GM20000 (cell line): ENCODE results near the gene ARNT2.

Experiments used
- DNase-seq: peaks from one replicate; pipeline ENCODE4 v3.0.0; 2012; ENCODE audit warnings: low spot score
- TF ChIP-seq, protein P1 (sequence below): IDR thresholded peaks from 2 replicates; pipeline ENCODE4 v1.5.1; 2012; ENCODE audit warnings: mild to moderate bottlenecking, control low read depth; ENCODE audit errors: extremely low read depth, missing control alignments

The ARNT2 gene

DNA sequence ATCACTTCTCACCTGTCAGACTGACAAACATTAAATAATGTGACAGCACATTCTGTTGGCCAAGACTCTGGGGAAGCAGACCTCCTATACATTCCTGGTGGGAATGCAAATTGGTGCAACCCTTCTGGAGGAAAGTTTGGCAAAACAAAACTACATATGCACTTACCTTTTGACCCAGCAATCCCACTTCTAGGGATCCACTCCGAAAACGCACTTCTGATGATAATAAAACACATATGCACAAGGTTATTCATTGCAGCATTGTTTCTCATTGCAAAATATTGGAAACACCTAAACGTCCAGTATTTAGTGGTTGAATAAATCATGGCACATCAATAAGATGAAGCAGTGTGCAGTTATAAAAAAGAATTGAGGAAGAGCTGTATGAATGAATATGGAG lies 145.5 kb downstream of the ARNT2 start:
- TF ChIP-seq, protein P1, sequence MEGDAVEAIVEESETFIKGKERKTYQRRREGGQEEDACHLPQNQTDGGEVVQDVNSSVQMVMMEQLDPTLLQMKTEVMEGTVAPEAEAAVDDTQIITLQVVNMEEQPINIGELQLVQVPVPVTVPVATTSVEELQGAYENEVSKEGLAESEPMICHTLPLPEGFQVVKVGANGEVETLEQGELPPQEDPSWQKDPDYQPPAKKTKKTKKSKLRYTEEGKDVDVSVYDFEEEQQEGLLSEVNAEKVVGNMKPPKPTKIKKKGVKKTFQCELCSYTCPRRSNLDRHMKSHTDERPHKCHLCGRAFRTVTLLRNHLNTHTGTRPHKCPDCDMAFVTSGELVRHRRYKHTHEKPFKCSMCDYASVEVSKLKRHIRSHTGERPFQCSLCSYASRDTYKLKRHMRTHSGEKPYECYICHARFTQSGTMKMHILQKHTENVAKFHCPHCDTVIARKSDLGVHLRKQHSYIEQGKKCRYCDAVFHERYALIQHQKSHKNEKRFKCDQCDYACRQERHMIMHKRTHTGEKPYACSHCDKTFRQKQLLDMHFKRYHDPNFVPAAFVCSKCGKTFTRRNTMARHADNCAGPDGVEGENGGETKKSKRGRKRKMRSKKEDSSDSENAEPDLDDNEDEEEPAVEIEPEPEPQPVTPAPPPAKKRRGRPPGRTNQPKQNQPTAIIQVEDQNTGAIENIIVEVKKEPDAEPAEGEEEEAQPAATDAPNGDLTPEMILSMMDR = no peak
- DNase-seq = no peak

DNA sequence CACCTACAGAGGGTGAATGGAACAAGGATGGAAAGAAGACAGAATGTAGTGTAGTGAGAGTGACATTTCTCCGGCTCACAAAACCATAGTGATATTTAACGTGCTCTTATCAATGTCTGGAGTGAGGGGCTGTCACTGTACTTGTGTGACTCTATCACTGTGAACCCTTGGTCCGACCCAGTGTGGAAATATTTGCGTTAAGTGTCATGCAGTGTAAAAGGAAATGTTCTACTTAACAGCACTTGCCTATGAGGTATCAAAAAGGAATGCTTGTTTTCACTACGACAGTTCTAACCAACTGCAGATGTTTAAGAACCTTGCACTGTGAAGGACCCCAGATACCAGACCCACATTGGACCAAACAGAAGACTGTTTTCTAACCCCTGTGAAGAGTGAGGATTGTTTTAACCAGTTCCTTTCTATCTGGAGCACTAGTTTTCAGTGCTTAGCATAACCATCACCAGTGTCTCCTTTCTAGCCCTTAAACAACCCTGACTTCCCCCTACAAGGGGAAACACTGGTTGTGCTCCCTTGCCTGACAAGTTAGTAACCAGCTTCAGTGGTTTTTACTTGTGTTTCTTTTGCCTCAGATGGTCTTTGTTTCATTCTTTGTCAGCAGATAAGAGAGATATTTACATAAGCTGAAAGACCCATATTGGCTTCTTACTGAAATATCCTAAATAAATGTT lies 146.2 kb downstream of the ARNT2 start:
- no peak for DNase-seq

DNA sequence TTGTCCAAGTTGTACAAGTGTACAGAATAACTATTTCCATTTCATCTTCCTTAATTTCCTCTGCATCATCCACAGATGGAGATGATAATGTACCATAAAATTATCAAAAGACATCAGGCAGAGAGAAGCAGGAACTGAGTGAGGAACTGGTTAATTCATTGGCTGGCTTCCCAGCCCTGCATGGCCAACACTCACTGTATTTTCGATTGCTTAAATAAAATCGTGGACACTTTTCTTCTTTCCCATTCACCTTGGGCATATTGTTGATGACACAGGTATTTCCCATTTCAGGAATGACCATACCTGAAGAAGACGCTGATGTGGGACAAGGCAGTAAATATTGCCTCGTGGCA lies 146.7 kb downstream of the ARNT2 start:
- TF ChIP-seq, protein P1 = no peak

More for the DNA sequence above, 146.2 kb downstream of the ARNT2 start:
- TF ChIP-seq, protein P1 = no peak

DNA sequence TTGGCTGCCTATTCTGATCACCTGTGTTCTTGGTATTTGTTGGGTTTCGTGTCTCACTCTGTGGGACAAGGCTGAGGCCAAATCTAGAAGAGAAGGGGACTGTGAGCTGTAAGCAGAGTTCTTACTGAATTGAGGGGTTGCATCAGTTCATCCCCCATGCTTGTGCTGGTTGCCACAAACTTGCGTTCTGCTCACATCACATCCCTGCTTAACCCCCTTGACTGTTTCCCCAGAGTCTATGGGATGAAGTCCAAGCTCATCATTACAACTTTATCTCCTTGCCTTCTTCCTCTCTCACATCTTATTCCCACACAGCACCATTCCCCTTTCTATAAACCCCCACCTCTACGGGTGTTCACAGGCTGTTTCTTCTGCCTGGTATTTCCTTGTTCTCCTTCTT lies 147.2 kb downstream of the ARNT2 start:
- TF ChIP-seq, protein P1 = no peak
- DNase-seq = no peak

More for the DNA sequence above, 146.7 kb downstream of the ARNT2 start:
- DNase-seq = no peak

DNA sequence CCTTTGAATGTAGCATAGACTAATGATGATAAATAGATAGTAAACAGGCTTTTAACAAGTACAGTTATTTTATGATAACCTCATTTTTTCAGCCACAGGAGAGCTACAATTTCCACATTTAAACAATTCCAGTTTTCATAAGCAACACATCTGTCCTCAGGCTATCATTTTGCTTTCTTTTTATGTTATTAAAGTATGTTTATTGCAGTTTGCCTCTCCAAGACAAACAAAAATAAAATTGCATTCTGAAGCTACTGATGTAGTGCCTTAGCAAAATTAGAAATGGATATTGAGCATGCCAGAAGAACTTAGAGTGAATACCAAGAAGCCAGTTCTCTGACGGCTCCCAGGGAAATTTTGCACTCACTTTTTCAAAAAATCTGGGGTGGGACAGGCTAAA lies 150.4 kb downstream of the ARNT2 start:
- no peak for DNase-seq
- TF ChIP-seq, protein P1 = no peak

DNA sequence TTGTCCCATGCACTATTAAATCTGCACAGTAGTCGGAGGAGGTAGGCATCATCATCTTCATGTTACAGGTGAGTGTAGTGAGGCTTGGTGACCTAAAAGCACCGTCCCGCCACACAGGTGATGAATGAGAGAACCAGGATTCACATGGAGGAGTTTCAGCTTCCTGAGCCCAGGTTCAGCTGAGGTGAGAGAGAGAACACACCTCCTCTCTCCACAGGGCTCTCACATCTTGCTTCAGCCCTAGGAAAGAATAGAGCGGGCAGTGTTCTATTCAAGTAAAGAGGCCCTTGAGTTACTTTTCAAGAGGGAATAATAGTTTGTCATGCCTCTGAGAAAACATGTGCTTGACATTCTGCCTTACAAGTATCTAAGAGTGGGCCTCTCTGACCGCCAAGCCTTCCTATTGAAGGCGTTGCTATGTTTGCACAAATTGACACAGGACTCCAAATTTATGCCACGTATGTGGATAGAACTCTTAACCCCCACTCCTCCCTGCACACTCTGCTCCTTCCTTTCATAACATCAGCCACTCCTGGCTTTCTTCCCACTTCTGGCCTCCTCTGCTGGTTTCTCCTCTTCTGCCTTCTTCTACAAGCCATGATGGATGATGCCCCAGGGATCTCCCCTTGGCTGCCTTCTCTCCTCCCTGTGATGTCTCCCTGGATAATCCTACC lies 152.6 kb downstream of the ARNT2 start:
- no peak for DNase-seq
- TF ChIP-seq, protein P1 = no peak

DNA sequence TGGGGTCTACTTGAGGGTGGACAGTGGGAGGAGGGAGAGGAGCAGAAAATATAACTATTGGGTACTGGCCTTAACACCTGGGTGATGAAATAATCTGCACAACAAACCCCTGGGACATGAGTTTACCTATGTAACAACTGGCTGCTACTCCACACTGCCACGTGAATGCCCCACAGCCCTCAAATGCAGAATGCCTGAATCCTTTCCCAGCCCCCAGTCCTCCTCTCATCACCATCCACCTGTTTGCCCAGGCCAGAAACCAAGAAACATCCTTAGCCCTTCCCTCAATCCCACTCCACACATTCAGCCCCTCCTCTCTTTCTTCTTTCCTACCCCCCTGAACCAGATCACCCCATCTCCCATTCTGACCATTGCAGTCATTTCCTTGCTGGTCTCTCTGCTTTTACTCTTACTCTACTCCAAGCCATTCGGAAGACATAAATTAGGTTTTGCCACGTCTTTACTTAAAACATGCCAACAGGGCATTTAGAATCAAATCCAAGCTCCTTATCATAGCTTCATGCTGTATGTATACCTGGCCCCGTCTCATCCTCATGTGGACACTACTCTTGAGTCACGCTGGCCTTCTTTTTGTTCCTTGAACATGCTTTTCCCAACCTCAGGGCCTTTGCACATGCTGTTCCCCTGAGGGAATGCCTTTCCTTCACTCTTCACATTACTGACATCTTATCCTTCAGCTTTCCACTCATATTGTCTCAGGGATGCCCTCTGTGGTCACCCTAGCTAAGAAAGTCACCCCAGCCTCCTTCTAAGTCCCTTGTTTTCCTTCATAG lies 153.5 kb downstream of the ARNT2 start:
- TF ChIP-seq, protein P1 = no peak
- no peak for DNase-seq
